ENCODE measurements around the gene TOMM7.
"Not testable (repeated sequence)": the region's sequence is repeated elsewhere in the genome, so short reads cannot be mapped to it uniquely, and the experiment has no call there.

The TOMM7 gene

DNA sequence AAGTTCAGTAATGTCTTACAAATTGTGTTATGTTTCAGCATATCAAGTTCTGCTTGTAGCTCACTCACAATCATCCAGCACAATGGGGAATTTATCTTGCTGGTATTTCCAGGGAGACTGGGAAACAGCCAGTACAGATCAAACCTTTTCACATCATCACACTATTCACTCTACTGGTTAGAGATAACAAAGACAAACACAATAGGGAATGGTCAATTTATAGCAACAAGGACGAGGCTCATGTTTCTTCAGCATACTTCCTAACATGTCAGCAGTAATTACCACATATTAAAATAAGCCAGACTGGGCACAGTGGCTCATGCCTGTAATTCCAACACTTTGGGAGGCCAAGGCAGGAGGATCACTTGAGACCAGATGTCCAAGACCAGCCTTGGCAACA lies 38.3 kb downstream of the TOMM7 start:
- DNase-seq (ENCODE audit: low read depth in 1 of 2, low spot score in 1 of 2): no peak

DNA sequence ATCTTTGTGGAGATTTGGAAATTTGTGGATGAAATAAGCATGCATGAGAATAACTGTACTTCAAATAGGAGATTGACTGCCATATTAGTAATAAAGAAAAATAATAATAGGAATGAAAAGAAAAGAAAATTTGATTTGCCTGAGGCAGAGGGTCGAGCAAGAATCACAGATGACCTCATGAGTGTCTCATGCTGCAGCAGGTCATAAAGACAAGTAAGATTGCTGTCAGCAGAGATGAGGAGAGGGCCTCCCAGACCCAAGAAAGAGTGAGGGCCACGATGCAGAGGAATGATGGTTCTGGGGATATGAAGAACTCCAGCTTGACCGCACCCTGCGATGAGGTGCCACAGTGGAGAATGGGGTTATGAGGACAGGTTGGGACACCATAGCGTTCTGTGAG lies 39.2 kb downstream of the TOMM7 start:
- no peak for DNase-seq (ENCODE audit: low read depth in 1 of 2, low spot score in 1 of 2)

DNA sequence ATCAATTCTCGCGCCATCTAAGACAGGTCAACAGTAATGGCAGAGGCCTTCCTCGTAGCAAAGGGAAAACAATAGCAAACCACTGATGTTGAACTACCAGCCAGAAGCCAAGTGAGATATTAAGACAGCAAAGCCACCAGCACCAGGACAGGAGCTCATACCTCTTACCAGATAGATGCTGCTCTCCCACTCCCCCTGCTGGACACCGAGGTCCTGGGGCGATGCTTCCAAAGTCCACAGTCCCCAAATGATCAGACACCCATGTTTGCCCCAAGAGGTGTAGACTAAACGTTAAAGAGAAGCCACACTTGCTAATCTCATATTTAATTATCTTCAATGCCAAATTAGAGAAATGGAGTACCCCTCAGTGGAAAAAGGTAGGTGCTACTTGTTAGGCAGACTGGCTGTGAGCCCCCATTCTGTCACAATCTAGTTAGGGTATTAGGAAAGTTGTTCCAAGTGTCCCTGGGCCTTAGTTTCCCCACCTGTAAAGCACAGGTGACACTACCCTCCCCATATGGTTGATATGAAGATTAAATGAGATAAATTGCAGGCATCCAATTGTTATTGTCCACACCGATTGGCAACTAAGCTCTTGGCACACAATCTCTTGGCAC lies 39.9 kb downstream of the TOMM7 start:
- DNase-seq (ENCODE audit: low read depth in 1 of 2, low spot score in 1 of 2): peak; percentile 56 to 68

DNA sequence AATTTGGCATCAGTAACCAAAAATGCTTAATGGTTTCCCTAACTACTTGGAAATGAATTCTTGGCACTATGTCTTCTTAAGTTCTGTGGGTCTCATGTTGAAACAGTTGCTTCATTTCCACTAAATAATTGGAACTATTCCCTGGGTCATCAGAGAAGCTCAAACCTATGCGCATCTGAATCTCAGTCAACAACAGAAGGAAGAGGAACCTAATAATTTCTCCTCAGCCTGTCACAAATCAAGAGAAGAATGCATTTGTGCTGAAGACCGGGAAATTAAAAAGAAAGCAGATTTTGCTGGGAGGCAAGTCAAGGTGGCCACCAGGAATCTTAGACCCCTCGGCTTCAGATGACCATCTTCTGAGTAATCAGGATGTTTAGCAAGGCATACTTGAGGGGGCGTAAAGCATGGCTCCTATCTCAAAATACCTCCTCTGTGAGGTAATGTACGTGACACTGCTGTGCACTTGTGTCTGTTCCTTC lies 41.4 kb downstream of the TOMM7 start:
- no peak for DNase-seq (ENCODE audit: low read depth in 1 of 2, low spot score in 1 of 2)

DNA sequence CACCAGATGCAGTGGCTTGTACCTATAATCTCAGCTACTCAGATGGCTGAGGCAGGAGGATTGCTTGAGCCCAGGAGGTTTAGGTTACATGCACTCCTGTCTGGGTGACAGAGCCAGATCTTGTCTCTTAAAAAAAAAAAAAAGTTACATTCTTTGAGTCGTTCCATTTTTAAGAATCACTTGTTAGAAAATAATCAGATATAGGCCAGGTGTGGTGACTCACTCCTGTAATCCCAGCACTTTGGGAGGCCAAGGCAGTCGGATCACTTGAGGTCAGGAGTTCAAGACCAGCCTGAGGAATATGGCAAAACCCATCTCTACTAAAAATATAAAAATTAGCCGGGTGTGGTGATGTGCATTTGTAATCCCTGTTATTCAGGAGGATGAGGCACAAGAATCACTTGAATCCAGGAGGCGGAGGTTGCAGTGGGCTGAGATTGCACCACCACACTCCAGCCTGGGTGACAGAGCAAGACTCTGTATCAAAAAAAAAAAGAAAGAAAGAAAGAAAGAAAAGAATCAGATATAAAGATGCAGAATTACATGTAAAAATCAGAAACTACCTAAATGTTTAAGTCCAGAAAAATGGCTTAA lies 42.8 kb downstream of the TOMM7 start:
- DNase-seq (ENCODE audit: low read depth in 1 of 2, low spot score in 1 of 2): not testable (repeated sequence)

DNA sequence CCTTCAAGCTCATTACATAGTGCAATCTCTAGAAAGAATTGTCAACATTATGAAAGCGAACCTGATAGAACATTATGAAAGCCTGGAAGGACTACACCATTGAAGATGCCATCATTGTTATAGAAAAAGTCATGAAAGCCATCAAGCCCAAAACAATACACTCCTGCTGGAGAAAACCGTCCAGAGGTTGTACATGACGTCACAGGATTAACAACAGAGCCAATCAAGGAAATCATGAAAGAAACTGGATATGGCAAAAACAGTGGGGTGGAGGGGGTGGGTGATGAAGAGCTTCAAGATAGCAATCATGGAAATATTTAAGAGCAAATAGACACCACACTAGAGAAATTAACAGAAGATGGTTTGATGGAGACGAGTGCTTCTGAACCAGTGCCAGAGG lies 45.7 kb downstream of the TOMM7 start:
- no peak for DNase-seq (ENCODE audit: low read depth in 1 of 2, low spot score in 1 of 2)

DNA sequence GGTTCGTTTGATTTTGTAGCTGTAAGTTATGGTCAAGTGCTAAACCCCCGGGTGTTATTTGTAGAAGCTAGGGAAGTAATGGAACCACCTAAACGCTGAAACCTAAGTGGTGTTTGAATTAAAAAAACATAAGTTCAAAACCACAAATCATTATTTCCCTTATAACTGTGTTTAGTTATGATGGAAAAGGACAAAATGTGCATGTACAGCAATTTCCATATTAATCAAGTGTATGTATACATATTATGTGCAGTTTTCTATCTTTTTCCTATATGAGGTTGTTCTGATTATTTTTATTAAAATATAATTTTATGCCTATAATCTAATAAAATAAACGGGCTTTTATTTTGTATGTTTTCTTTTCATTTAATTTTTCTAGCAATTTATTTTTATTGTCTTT lies 49.8 kb downstream of the TOMM7 start:
- no peak for DNase-seq (ENCODE audit: low read depth in 1 of 2, low spot score in 1 of 2)

DNA sequence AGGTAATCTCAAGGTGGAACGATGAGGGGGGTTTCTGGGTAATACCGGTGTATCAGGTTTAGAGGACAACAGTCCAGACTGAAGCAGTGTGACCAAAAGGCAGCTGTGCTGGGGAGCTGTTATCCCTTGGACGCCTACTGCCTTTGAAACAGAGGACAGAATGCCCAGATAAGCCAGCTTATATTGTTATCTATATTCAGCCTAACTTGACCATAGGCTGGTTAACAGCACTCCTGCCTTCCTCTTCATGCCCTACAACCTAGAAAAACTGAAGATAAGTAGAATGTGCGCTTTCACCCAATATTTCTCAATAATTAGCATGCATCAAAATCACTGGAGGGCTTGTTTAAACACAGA lies 50.8 kb downstream of the TOMM7 start:
- no peak for DNase-seq (ENCODE audit: low read depth in 1 of 2, low spot score in 1 of 2)

DNA sequence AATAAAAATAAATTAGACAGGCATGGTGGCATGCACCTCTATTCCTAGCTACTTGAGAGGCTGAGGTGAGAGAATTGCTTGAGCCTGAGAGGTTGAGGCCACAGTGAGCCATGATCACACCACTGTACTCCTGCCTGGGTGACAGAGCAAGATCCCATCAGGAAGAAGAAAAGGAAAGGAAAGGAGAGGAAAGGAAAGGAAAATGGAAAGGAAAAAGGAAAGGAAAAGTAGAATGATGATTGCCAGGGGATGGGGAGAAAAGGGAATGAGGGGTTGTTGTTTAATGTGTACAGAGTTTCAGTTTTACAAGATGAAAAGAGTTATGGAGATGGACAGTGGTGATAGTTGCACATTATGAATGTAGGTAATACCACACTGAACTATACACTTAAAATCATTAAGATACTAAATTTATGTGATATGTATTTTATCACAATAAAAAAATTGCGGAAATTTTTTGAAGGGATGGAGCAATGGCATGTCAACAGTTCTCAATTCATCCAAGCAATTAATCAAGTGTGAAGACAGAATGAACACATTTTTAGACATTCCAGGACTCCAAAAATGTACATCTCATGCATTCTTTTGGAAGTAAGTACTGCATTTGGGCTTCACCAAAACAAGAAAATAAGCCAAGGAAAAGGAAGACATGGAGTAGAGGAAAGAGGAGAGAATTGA lies 51.3 kb downstream of the TOMM7 start:
- no peak for DNase-seq (ENCODE audit: low read depth in 1 of 2, low spot score in 1 of 2)

DNA sequence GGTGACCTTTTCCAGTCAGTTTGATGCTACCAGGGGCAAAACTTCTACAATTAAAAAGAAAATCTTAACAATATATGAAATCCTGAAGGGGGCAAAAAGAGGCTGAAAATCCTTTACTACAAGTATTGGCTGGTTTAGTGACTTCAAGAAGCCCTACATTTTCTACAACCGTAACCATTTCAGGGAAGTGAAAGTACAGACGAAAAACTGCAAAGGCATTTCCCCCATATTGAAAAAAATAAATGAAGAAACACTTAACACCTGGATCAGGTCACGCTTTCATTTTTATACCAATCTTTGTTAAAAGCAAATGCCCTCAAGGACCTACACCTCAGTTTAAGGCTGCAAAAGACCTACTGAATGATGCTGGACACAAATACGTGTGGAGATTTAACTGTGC lies 57.0 kb downstream of the TOMM7 start:
- no peak for DNase-seq (ENCODE audit: low read depth in 1 of 2, low spot score in 1 of 2)
